HPDE6-E6E7 (cell line): ENCODE measurements around the gene ATP1A1.

Experiments used
- DNase-seq: peaks from one replicate; pipeline ENCODE4 v3.0.0; 2011; ENCODE audit warnings: missing footprints; ENCODE audit errors: extremely low spot score

ATP1A1 gene

DNA sequence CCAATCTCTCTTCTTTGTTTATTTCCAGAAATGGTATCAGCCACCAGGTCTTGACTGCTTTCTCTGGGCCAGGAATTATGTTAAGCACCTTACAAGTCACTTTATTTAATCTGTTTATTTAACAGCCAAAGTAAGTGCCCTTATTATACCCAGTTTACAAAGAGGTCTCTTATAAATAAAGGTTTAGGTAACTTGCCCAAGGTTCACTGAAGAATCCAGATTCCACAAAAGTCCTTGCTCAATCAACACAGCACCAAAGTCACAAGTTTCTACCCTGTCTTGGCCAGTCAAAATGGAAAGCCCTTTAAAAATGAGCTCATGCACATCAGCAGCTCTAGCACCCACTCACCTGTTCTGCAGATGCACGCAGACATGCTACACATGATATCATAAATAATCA lies 28.0 kb upstream of the ATP1A1 start:
- no peak for DNase-seq

DNA sequence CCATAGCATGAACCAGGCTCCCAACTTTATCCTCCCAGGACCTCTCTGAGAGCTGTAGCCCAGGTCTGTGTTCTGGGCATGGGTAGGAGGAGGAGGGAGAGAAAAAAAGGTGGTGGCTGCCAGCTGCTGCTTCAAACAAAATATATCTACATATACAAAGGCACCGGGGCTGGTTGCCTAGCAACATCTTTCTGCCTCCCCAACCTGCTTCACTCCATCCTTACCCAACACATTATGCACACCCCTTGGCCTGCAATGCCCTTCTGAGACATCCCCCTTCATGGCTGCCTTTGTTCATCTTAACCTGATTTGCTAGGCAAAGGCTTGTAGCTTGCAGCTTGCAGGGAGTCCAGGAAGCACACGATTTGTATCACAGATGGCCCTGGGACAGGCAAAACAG lies 27.2 kb upstream of the ATP1A1 start:
- DNase-seq = no peak

DNA sequence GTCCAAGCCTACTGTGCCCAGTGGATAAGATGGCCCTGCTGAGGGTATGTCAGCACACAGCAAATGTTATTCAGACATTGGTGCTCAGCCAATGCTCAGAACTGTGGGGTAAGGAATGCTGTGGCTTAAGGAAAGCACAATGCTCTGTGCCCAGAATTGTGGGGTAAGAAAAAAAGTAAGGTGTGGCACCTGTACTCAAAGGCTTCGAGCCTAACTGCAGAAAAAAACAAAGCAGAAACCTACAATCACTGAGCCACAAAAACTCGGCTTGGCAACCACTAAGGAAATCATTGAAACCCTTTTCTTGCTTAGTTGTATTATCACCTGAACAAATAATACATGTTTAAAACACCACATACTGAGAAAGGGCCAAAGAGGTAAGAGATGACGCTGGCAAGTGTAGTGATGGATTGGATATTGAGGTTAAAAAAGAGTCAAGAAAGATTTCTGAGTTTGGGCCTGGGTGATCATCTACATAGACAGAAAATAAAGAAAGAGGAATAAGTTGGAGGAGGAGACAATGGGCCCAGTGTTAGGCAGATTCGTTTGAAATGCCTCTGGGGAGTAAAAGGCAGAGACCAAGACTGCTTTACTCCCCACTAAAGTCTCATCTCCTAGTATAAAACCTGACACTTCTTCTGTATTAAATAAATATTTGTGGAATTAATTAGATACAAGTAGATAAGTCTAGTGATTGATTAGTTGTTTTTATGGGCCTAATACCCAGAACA lies 25.9 kb upstream of the ATP1A1 start:
- DNase-seq = no peak

DNA sequence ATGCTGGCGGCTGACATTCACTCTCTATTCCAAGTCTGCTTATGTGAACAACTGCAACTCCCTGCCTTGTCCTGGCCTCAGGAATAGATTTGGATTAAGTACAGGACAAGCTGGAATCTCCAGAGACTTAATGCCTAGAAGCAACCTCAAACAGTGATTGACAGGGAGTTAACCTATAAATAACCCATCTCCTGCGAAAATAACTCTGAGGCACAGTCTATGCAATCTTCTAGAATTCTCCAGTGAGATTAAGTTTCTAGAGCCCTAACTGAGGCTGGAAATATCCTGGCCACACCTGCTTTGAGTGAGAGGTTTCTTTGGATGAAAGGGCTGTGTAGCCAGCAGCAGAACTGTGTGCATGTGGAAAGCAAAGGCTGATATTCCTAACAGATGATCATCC lies 25.3 kb upstream of the ATP1A1 start:
- DNase-seq = no peak

DNA sequence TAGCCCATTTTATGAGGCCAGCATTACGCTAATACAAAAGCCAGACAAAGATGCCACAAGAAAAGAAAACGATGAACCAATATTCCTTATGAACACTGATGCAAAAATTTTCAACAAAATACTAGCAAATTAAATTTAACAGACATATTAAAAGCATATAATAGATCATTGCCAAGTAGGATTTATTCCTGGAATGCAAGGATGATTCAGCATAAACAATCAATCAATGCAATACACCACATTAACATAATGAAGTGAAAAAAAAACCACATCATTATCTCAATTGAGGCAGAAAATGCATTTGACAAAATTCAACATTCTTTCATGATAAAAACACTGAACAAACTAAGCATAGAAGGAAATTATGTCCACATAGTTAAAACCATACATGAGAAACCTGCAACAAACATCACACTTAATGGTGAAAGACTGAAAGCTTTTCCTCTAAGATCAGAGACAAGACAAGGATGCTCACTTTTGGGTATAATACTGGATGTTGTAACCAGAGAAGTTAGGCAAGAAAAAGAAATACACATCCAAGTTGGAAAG lies 22.9 kb upstream of the ATP1A1 start:
- no peak for DNase-seq

DNA sequence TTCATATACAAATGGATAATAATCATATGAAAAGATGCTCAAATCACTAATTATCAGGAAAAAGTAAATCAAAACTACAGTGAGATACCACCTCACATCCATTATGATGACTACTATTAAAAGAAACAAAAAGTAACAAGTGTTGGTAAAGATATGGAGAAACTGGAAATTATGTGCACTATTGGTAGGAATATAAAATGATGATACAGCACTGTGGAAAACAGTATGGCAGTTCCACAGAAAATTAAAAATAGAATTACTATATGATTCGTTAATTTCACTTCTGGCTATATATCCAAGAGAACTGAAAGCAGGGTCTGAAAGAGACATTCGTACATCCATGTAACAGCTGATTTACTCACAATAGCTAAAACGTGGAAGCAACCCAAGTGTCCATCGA lies 21.1 kb upstream of the ATP1A1 start:
- DNase-seq = no peak

DNA sequence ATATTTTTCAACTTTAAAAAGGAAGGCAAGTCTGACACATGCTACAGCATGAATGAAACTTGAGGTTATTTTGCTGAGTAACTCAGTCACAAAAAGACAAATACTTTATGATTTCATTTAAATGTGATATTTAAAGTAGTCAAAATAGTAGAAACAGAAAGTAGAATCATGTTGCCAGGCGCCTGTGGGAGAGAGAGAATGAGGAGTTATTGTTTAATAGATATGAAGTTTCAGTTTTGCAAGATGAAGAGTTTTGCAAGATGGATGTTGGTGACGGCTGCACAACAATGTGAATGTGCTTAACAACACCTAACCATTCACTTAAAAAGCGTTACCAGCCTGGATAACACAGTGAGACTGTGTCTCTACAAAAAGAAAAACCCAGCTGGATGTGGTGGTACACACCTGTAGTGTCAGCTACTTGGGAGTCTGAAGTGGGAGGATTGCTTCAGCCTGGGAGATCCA lies 20.7 kb upstream of the ATP1A1 start:
- no peak for DNase-seq

DNA sequence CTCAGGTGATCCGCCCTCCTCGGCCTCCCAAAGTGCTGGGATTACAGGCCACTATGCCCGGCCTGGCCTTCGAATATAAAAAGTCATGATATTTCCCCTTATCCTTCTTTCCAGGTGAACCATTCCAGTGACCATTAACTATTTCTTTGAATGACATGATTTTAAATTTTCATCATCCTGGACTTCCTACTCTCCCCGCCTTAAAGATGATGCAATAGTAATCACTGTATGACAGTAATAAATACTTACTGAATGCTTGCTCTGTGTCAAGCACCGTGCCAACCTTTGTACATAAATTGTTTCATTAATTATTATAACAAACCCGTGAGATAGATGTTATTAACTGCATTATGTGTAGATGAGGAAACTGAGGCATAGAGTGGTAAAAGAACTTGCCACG lies 19.9 kb upstream of the ATP1A1 start:
- no peak for DNase-seq

DNA sequence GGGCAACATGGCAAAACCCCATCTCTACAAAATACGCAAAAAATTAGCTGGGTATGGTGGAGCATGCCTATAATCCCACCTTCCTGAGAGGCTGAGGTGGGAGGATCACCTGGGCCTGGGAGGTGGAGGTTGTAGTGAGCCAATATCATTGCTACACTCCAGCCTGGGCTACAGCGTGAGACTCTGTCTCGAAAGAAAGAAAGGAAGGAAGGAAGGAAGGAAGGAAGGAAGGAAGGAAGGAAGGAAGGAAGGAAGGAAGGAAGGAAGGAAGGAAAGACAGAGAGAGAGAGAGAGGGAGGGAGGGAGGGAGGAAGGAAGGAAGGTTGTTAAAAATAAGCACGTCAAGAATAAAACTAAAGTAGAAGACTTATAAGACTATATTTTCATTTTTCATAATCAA lies 17.0 kb upstream of the ATP1A1 start:
- DNase-seq = no peak

DNA sequence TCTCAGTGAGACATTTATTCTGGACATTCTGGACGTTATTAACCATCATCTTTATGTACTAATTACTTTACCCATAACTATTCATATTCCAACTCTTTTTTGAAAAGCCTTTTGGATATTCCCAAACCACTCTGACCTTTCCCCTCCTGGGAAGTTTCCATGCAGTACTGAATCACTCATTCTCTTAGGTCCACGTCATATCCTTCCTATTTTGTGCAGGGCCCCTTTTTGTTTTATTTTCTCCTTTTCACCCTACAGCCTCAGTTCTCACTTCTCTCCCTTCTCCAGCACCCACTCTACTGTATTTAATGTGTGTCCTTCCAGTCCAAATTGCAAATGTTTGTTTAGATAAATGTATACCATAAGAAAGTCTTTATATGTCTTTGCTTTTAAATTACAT lies 16.4 kb upstream of the ATP1A1 start:
- no peak for DNase-seq

DNA sequence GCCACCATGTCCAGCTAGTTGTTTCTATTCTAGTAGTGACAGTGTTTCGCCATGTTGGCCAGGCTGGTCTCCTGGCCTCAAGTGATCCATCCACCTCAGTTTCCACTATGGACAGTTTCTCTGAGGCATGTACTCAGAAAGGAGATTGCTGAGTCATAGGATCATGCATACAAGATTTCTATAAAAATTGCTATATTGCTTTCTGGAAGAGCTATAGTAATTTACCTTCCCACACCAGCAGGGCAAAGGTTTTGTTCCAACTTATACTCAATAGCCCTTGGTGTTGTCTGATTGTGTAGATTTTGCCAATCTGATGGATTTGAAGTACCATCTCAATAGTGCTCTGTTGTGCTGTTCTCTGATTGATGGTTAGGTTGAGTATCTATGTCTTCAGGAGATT lies 15.6 kb upstream of the ATP1A1 start:
- no peak for DNase-seq

DNA sequence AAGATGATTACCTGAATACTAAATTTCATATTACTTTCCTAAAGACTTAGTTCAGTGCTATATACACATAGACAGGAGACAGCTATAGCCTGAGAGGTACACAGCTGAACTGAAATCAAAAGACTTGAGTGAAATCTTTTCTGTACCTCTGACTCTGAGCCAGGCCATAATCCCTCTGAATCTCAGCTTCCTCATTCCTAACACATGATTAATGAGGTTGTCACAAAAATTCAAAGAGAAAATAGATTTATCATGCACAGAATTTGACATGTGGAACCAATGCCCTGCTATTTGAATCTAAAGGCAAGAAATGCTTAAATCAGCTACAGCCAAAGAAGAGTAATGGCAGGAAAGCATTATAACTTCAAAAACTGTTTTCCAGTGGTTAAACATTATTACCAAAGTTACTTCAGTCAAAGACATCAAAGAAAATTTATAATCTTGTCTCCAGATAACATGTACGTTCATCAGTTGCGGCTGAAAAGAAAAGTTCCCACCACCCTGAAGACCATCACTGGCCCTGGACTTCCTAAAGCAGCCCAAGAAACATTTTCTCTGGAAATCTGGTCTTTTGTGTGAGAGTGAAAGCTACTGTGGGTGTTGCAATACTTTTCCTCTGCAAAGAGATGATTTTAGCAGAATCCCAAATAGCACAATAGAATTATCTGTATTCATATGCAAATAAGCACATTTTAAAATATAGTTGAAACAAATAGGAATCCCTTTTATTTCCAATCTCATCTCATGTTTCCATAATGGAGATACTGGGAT lies 13.8 kb upstream of the ATP1A1 start:
- DNase-seq = no peak

DNA sequence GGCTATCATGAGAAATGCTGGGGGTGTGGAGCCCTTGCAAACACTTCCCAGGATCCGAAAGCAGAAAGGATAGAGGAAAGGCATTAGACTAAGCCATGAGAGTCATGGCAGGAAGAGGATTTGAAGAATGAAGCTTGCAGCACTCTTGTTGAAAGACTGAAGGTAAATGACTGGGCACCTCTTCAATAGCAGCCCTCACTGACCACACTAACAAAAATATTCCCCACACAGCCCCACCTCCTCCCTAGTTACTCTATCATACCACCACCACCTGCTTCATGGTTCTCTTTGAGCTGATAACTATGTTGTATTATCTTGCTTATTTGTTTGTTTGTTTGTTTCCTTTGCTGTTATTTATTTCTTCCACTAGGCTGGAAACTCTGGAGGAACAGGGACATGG lies 13.2 kb upstream of the ATP1A1 start:
- DNase-seq = no peak

DNA sequence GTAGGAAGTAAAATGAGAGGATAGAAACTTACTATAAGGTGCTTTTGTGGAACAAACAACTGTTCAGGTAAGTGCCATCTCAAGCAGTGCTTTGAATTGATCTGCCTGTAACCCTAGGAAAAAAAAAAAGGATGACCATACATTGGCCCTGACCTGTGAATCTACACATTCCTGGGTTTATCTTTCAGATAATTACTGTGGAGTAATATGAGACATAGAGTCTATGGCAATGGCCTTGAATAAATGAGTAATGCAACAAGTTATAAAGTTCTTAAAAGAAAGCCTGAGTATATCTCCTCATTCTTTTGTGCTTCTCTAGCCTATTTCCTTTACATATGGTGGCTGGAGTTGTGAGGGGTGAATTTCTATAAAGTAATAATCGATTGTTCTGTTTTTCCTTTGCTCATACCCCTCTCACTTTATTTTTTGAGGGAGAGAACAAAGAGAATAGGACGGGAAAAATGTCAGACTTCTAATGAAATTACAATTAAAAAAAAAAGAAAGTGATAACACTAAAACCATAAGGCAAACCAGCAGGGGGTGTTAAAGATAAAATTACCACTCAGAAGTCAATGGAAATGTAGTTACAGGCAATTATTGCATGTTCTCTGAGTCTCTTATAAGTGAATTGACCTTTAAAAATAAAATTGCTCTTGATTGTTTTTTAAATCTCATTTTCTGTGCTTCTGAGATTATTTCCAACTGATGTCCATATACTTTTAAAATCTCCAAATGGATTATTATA lies 12.4 kb upstream of the ATP1A1 start:
- DNase-seq = no peak

DNA sequence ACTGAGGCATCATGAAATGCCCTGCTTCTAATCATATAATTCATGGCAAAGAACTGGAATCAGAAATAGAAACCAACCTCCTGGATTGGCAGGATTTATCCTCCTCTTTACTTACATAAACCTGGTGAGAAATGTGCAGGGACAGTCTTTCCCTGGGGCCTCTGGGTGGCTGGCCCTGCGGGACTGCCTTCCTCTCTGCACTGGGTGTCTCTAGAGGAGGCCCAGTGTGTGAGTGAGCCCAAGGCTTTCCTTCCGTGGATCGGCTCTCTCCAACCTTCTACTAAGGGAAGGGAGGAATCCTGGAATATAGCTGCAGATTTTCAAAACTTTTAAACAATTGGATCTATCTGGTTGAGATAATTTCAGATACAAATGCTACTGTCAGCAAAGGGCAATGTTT lies 11.4 kb upstream of the ATP1A1 start:
- no peak for DNase-seq

DNA sequence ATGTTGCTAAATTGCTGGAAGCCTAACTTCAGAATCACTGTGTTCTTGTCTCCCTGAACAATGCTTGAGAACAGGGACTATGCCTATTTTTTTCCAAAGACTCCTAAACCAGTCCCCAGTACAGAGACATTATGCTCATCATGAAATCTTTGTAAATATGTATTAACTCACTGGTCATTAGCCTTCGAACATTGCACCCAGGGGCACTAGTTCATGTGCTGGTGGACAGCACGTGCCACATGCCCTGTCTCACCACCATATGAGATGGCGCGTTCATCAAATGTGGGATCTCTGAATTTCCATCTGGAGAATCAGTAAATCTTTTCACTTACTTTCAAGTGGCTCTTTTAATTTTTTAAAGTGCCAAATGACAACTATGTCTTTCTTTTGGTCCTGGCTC lies 11.0 kb upstream of the ATP1A1 start:
- no peak for DNase-seq

DNA sequence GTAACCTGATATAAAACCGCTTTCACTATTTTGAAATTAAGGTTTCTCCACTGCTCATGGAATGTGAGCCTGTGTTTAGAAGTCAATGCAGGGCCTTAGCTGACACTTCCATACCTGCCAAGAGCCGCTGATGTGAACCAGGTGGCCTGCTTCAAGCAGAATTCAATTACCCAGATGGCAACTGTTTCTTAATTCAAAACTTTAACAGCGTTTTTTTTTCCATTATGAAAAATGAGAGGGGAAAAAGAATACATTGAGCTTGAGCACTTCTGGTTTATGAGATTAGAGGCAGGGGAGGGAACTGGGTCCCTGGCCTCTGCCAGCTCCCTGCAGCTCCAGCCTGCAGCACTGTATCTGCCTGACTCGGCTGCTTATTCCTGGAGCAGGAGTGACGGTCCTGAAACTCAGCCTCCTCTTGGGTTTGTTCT lies 7.7 kb upstream of the ATP1A1 start:
- DNase-seq = no peak

DNA sequence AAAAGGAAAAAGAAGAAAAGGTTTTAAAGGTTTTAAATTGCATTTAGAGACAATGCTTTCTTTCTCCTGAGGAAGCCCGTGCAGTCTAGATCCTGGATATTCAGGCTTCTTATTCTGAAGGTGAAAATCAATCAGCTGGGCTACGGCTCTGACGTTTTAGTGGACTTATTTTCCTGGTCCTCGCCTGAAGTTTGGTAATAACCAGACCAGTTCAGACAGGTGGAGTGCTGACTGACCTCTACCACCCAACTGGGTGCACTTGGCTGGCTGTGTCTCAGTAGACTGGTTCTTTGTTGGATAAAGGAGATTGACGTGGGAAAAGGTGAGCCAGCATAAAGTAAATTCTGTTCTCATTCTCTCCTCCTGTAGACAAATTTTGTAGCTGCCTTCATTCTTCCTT lies 7.2 kb upstream of the ATP1A1 start:
- DNase-seq = no peak

DNA sequence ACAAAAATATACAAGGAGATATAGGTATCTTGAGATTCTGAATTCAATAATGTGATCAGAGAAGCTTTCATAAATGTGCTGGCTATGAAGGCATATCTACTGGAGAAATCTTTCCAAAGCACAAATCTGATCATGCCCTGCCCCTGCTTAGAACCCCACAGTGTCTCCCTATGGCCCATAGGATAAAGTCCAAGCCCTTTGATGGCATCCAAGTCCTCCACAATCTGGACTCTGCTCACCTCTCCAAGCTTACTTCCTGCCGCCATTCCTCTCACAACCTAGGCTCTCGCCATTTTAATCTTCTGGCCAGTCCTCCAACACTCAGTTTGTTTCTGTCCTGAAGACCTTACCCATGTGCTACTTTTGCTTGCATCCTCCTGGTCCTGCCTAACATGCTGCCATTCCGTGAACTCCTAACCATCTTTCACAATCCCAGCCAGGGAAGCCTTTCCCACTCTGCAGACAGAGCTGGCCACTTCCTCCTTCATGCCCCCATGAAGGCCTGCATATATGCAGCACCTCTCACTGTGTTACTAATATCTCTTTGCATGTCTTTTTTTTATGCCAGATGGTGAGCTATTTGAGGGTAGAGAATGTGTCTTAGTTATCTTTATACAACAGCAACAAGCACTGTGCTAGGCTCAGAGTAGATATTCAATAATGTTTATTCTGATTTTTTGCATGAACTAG lies 5.6 kb upstream of the ATP1A1 start:
- no peak for DNase-seq

DNA sequence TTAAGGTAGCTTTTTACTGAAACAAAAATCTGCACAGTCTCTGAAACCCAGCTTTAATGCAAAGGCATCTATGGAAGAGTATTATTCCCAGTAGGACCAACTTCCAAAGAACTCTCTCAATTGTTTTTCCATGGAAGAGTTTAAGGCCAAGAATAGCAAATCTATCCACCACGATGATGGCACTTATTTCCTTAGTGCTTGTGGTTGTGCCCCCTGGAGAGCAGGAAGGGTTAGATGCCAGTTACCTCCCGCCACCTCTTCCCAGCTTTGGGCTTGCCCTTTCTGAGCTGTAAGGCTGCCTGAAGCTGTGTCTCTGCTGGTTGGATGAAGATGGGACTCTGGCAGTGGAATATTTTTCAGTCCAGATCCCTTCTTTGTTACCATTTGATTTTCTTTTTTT lies 4.8 kb upstream of the ATP1A1 start:
- DNase-seq = no peak

DNA sequence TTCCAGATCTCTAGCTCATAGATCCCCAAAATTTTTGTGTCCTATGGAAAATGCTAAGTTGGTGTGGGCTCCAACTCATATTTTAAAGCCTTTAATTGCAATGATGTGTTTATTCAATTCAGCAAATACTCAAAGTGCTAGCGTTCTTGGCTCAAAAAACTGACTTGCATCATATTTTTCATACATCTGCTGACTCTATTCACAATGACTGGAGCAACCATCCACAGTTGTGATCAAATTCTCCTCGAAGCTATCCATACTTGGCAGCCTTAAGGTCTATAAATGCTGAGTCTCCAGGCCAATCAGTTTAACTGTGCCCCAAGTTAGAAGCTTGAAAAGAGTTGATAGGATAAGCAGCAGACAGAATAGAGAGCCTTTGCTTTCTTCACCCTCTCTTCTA lies 2.9 kb upstream of the ATP1A1 start:
- no peak for DNase-seq

DNA sequence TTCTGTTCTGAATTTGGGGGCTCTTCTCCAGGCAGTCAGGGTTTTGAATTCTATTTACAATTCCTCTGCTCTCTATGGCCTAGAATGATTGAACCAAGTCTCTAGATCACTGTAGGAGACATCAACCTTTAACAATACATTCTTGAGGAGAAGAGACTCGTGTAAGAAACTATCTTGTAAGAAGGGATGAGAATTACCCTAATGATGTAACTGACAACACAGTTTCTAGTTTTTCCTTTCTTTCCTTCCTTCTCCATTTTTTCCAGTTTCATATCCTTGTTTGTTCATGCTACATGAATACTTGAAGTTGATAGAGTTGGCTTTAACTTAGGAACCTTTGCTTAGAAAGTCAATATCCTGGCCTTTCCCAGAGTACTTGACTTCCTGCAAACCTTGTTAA lies 1.3 kb upstream of the ATP1A1 start:
- no peak for DNase-seq
